WTC11 (cell line): Measurements from ENCODE around the gene R3HDML.

Experiments used
- MXD4 ChIP-seq: fragments of 250-450 bp; sonication (Bioruptor Pico); IDR thresholded peaks from 2 replicates; pipeline ENCODE4 v1.8.0; 2021; ENCODE audit warnings: mild to moderate bottlenecking, moderate library complexity, borderline replicate concordance
- NFYB ChIP-seq: sonication (generic); formaldehyde crosslinking; conservative IDR thresholded peaks from 2 replicates; pipeline ENCODE4 v1.8.0; 2022; ENCODE audit warnings: low read depth, missing genetic modification reagents
- NR1H2 ChIP-seq: sonication (generic); formaldehyde crosslinking; IDR thresholded peaks from 2 replicates; pipeline ENCODE4 v1.9.0; 2021; ENCODE audit warnings: mild to moderate bottlenecking, moderate library complexity, missing genetic modification reagents
- NR2C2 ChIP-seq: sonication (generic); formaldehyde crosslinking; IDR thresholded peaks from 2 replicates; pipeline ENCODE4 v1.8.0; 2022; ENCODE audit warnings: mild to moderate bottlenecking, missing genetic modification reagents
- SP1 ChIP-seq: sonication (generic); formaldehyde crosslinking; conservative IDR thresholded peaks from 2 replicates; pipeline ENCODE4 v1.8.1; 2022; ENCODE audit warnings: missing genetic modification reagents
- ZNF263 ChIP-seq: sonication (generic); formaldehyde crosslinking; IDR thresholded peaks from 2 replicates; pipeline ENCODE4 v1.8.1; 2022; ENCODE audit warnings: low read depth, mild to moderate bottlenecking, moderate library complexity, missing genetic modification reagents
- ZNF423 ChIP-seq: fragments of 250-450 bp; sonication (Bioruptor Pico); IDR thresholded peaks from 2 replicates; pipeline ENCODE4 v2.1.2; 2022; ENCODE audit warnings: mild to moderate bottlenecking, moderate library complexity
- TF ChIP-seq, protein P1 (sequence below): sonication (generic); formaldehyde crosslinking; IDR thresholded peaks from 2 replicates; pipeline ENCODE4 v1.8.0; 2022; ENCODE audit warnings: mild to moderate bottlenecking, missing genetic modification reagents
- TF ChIP-seq, protein P2 (sequence below): fragments of 200-600 bp; IDR thresholded peaks from 2 replicates; pipeline ENCODE4 v1.8.0; 2022; ENCODE audit warnings: antibody characterized with exemption
- TF ChIP-seq, protein P3 (sequence below): sonication (generic); formaldehyde crosslinking; IDR thresholded peaks from 2 replicates; pipeline ENCODE4 v1.8.1; 2022; ENCODE audit warnings: low read depth, missing genetic modification reagents, borderline replicate concordance
- TF ChIP-seq, protein P4 (sequence below): sonication (generic); formaldehyde crosslinking; IDR thresholded peaks from 2 replicates; pipeline ENCODE4 v1.8.1; 2023; ENCODE audit warnings: mild to moderate bottlenecking, missing genetic modification reagents, borderline replicate concordance

DNA sequence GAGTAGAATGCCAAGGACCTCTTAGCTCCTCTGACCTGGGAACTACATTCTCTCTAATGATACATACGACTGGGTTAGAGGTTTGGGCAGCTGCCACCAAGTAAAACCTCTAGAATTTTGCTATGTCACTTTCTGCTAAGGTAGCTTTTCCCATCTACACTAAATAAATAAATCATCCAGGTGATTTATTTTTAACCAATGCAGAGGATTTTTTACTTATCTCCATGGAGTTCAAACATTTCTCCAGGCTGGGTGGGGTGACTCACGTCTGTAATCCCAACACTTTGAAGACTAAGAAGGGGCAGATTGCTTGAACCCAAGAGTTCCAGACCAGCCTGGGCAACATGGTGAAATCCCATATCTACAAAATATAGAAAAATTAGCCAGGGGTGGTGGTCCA, 45.8 kb downstream of the R3HDML start:
- TF ChIP-seq ZNF423: no peak
- TF ChIP-seq, protein P1, sequence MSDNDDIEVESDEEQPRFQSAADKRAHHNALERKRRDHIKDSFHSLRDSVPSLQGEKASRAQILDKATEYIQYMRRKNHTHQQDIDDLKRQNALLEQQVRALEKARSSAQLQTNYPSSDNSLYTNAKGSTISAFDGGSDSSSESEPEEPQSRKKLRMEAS (CRISPR knock-in tag): no peak
- no peak for TF ChIP-seq NR2C2 (CRISPR knock-in tag)
- TF ChIP-seq, protein P2, sequence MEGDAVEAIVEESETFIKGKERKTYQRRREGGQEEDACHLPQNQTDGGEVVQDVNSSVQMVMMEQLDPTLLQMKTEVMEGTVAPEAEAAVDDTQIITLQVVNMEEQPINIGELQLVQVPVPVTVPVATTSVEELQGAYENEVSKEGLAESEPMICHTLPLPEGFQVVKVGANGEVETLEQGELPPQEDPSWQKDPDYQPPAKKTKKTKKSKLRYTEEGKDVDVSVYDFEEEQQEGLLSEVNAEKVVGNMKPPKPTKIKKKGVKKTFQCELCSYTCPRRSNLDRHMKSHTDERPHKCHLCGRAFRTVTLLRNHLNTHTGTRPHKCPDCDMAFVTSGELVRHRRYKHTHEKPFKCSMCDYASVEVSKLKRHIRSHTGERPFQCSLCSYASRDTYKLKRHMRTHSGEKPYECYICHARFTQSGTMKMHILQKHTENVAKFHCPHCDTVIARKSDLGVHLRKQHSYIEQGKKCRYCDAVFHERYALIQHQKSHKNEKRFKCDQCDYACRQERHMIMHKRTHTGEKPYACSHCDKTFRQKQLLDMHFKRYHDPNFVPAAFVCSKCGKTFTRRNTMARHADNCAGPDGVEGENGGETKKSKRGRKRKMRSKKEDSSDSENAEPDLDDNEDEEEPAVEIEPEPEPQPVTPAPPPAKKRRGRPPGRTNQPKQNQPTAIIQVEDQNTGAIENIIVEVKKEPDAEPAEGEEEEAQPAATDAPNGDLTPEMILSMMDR: no peak
- TF ChIP-seq ZNF263 (CRISPR knock-in tag): no peak
- TF ChIP-seq, protein P3, sequence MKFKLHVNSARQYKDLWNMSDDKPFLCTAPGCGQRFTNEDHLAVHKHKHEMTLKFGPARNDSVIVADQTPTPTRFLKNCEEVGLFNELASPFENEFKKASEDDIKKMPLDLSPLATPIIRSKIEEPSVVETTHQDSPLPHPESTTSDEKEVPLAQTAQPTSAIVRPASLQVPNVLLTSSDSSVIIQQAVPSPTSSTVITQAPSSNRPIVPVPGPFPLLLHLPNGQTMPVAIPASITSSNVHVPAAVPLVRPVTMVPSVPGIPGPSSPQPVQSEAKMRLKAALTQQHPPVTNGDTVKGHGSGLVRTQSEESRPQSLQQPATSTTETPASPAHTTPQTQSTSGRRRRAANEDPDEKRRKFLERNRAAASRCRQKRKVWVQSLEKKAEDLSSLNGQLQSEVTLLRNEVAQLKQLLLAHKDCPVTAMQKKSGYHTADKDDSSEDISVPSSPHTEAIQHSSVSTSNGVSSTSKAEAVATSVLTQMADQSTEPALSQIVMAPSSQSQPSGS (CRISPR knock-in tag): no peak
- TF ChIP-seq NFYB: no peak
- no peak for TF ChIP-seq MXD4 (CRISPR knock-in tag)
- TF ChIP-seq NR1H2 (CRISPR knock-in tag): no peak
- TF ChIP-seq SP1 (CRISPR knock-in tag): no peak
- TF ChIP-seq, protein P4, sequence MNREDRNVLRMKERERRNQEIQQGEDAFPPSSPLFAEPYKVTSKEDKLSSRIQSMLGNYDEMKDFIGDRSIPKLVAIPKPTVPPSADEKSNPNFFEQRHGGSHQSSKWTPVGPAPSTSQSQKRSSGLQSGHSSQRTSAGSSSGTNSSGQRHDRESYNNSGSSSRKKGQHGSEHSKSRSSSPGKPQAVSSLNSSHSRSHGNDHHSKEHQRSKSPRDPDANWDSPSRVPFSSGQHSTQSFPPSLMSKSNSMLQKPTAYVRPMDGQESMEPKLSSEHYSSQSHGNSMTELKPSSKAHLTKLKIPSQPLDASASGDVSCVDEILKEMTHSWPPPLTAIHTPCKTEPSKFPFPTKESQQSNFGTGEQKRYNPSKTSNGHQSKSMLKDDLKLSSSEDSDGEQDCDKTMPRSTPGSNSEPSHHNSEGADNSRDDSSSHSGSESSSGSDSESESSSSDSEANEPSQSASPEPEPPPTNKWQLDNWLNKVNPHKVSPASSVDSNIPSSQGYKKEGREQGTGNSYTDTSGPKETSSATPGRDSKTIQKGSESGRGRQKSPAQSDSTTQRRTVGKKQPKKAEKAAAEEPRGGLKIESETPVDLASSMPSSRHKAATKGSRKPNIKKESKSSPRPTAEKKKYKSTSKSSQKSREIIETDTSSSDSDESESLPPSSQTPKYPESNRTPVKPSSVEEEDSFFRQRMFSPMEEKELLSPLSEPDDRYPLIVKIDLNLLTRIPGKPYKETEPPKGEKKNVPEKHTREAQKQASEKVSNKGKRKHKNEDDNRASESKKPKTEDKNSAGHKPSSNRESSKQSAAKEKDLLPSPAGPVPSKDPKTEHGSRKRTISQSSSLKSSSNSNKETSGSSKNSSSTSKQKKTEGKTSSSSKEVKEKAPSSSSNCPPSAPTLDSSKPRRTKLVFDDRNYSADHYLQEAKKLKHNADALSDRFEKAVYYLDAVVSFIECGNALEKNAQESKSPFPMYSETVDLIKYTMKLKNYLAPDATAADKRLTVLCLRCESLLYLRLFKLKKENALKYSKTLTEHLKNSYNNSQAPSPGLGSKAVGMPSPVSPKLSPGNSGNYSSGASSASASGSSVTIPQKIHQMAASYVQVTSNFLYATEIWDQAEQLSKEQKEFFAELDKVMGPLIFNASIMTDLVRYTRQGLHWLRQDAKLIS: no peak
